ENCODE results near the gene ARHGDIG.

GRCh38 chr16:275041-275641 lies 5.2 kb upstream of the ARHGDIG start:
- TF ChIP-seq CTCF (IDR thresholded peaks at IDR 0.05 in 2 of 3, conservative IDR thresholded peaks at IDR 0.05 in 1 of 3; ENCODE audit: insufficient read depth in 2 of 3, low read depth in 1 of 3, low read length in 3 of 3) = no peak
- no peak for TF ChIP-seq KHSRP (IDR thresholded peaks at IDR 0.05)
- no peak for TF ChIP-seq DDX20 (tag; IDR thresholded peaks at IDR 0.05; ENCODE audit: low read depth)
- TF ChIP-seq ZBTB8A (IDR thresholded peaks at IDR 0.05; ENCODE audit: partially characterized antibody) = no peak
- TF ChIP-seq TEAD4 (IDR thresholded peaks at IDR 0.05; ENCODE audit: low read length) = no peak
- TF ChIP-seq TEAD4 (CRISPR knock-in tag; IDR thresholded peaks at IDR 0.05; ENCODE audit: borderline replicate concordance) = no peak
- no peak for TF ChIP-seq TEAD1 (CRISPR knock-in tag; IDR thresholded peaks at IDR 0.05)
- no peak for TF ChIP-seq ATF3 (IDR thresholded peaks at IDR 0.05)
- no peak for TF ChIP-seq ATF3 (CRISPR knock-in tag; conservative IDR thresholded peaks at IDR 0.05)
- no peak for TF ChIP-seq PKNOX1 (IDR thresholded peaks at IDR 0.05)
- no peak for TF ChIP-seq TAF1 (IDR thresholded peaks at IDR 0.05; ENCODE audit: control insufficient read depth, extremely low read depth, insufficient read depth, low read length, severe bottlenecking)
